IPS DF 19.7 (cell line): ENCODE data around the gene TGFBR2.
A peak's percentile ranks its signal among the peaks of the same experiment; 100 is the strongest.
"Not testable (repeated sequence)": the region's sequence is repeated elsewhere in the genome, so short reads cannot be mapped to it uniquely, and the experiment has no call there.

ENCODE experiments used
- DNase-seq: peaks from one replicate; pipeline ENCODE4 v3.0.0-alpha.2; 2013; ENCODE audit warnings: low read depth, low spot score

The TGFBR2 gene

GRCh38 chr3:30657914-30658313 is 51.5 kb downstream of the TGFBR2 start:
- no peak for DNase-seq

GRCh38 chr3:30658328-30659052 is 52.1 kb downstream of the TGFBR2 start:
- DNase-seq = no peak

GRCh38 chr3:30659270-30660130 is 53.1 kb downstream of the TGFBR2 start:
- no peak for DNase-seq

- DNase-seq = no peak
Measured at GRCh38 chr3:30660136-30660535, 53.7 kb downstream of the TGFBR2 start.

GRCh38 chr3:30660656-30661055 is 54.3 kb downstream of the TGFBR2 start:
- no peak for DNase-seq

- DNase-seq = no peak
Measured at GRCh38 chr3:30661098-30661873, 54.9 kb downstream of the TGFBR2 start.

GRCh38 chr3:30662836-30663235 is 56.4 kb downstream of the TGFBR2 start:
- DNase-seq = no peak

- no peak for DNase-seq
Measured at GRCh38 chr3:30663533-30664241, 57.3 kb downstream of the TGFBR2 start.

- no peak for DNase-seq
Measured at GRCh38 chr3:30664459-30664858, 58.1 kb downstream of the TGFBR2 start.

GRCh38 chr3:30664884-30665283 is 58.5 kb downstream of the TGFBR2 start:
- no peak for DNase-seq

GRCh38 chr3:30665539-30665938 is 59.1 kb downstream of the TGFBR2 start:
- no peak for DNase-seq

- DNase-seq = no peak
Measured at GRCh38 chr3:30666572-30667279, 60.3 kb downstream of the TGFBR2 start.

GRCh38 chr3:30667280-30667651 is 60.9 kb downstream of the TGFBR2 start:
- peak; percentile 64 for DNase-seq

GRCh38 chr3:30668051-30668609 is 61.7 kb downstream of the TGFBR2 start:
- DNase-seq = no peak

GRCh38 chr3:30669360-30669934 is 63.0 kb downstream of the TGFBR2 start:
- DNase-seq = not testable (repeated sequence)

- no peak for DNase-seq
Measured at GRCh38 chr3:30670292-30670691, 63.9 kb downstream of the TGFBR2 start.

GRCh38 chr3:30671527-30672286 is 65.3 kb downstream of the TGFBR2 start:
- no peak for DNase-seq

- DNase-seq = no peak
Measured at GRCh38 chr3:30672287-30672735, 65.9 kb downstream of the TGFBR2 start.

- DNase-seq = no peak
Measured at GRCh38 chr3:30672959-30673358, 66.6 kb downstream of the TGFBR2 start.
